ENCODE data around the gene FAM209A.
"Not testable (repeated sequence)": the region's sequence is repeated elsewhere in the genome, so short reads cannot be mapped to it uniquely, and the experiment has no call there.

GRCh38 chr20:56520746-56521354 is 3.7 kb upstream of the FAM209A start:
- TF ChIP-seq, protein P1, sequence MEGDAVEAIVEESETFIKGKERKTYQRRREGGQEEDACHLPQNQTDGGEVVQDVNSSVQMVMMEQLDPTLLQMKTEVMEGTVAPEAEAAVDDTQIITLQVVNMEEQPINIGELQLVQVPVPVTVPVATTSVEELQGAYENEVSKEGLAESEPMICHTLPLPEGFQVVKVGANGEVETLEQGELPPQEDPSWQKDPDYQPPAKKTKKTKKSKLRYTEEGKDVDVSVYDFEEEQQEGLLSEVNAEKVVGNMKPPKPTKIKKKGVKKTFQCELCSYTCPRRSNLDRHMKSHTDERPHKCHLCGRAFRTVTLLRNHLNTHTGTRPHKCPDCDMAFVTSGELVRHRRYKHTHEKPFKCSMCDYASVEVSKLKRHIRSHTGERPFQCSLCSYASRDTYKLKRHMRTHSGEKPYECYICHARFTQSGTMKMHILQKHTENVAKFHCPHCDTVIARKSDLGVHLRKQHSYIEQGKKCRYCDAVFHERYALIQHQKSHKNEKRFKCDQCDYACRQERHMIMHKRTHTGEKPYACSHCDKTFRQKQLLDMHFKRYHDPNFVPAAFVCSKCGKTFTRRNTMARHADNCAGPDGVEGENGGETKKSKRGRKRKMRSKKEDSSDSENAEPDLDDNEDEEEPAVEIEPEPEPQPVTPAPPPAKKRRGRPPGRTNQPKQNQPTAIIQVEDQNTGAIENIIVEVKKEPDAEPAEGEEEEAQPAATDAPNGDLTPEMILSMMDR (IDR thresholded peaks at IDR 0.05; ENCODE audit: low read length), result not testable (repeated sequence)
- not testable (repeated sequence) for TF ChIP-seq EZH2 (optimal IDR thresholded peaks at IDR 0.05; ENCODE audit: low read depth, low read length); EZH2phosphoT487 (IDR thresholded peaks at IDR 0.05; ENCODE audit: low read length)
